ENCODE measurements around the gene GGA3.
A peak's percentile ranks its signal among the peaks of the same experiment; 100 is the strongest.

The GGA3 gene

DNA sequence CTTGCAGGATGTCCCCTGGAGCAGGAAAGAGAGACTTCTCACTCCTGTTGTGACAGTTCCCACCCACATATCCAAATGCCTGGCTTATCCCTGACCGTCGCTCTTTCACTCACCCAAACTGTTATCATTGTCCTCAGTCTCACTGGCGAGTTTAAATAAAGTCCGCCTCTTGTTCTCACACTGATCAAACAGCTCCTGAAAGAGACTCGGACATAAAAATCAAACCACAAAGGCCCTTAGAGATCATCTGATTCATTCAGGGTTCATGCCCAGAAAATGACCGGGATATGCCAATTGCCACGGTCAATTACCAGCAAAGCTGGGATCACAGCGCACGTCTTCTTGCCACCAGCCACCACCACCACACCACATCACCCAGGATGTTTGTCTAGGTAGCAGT lies 19.9 kb downstream of the GGA3 start:
- no peak for TF ChIP-seq EGR1 (IDR thresholded peaks at IDR 0.05)
- TF ChIP-seq CEBPB (IDR thresholded peaks at IDR 0.05), result no peak
- no peak for TF ChIP-seq NFIC (IDR thresholded peaks at IDR 0.05)
- TF ChIP-seq ZBTB7A (IDR thresholded peaks at IDR 0.05; ENCODE audit: low read depth), result no peak
- TF ChIP-seq TAF1 (IDR thresholded peaks at IDR 0.05; ENCODE audit: low read depth), result no peak
- TF ChIP-seq RAD21 (IDR thresholded peaks at IDR 0.05; ENCODE audit: low read depth), result no peak
- no peak for TF ChIP-seq TCF12 (IDR thresholded peaks at IDR 0.05; ENCODE audit: low read depth)
- no peak for TF ChIP-seq FOXM1 (IDR thresholded peaks at IDR 0.05; ENCODE audit: borderline replicate concordance, low read depth)

GRCh38 chr17:75241143-75241430 lies 20.3 kb downstream of the GGA3 start:
- no peak for TF ChIP-seq EGR1 (IDR thresholded peaks at IDR 0.05)
- no peak for TF ChIP-seq TCF12 (IDR thresholded peaks at IDR 0.05; ENCODE audit: low read depth)
- TF ChIP-seq RAD21 (IDR thresholded peaks at IDR 0.05; ENCODE audit: low read depth), result no peak
- TF ChIP-seq, protein P1, sequence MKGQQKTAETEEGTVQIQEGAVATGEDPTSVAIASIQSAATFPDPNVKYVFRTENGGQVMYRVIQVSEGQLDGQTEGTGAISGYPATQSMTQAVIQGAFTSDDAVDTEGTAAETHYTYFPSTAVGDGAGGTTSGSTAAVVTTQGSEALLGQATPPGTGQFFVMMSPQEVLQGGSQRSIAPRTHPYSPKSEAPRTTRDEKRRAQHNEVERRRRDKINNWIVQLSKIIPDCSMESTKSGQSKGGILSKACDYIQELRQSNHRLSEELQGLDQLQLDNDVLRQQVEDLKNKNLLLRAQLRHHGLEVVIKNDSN (IDR thresholded peaks at IDR 0.05), result no peak
- TF ChIP-seq, protein P2, sequence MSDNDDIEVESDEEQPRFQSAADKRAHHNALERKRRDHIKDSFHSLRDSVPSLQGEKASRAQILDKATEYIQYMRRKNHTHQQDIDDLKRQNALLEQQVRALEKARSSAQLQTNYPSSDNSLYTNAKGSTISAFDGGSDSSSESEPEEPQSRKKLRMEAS (IDR thresholded peaks at IDR 0.05), result no peak
- TF ChIP-seq FOXM1 (IDR thresholded peaks at IDR 0.05; ENCODE audit: borderline replicate concordance, low read depth), result no peak
- no peak for TF ChIP-seq CEBPB (IDR thresholded peaks at IDR 0.05)
- no peak for TF ChIP-seq EP300 (IDR thresholded peaks at IDR 0.05; ENCODE audit: borderline replicate concordance)
- no peak for TF ChIP-seq TEAD4 (IDR thresholded peaks at IDR 0.05)
- TF ChIP-seq CREB1 (IDR thresholded peaks at IDR 0.05; ENCODE audit: low read depth), result no peak
- no peak for TF ChIP-seq YY1 (IDR thresholded peaks at IDR 0.05; ENCODE audit: low read depth)
- TF ChIP-seq TAF1 (IDR thresholded peaks at IDR 0.05; ENCODE audit: low read depth), result no peak
- no peak for TF ChIP-seq REST (IDR thresholded peaks at IDR 0.05; ENCODE audit: low read depth)
- TF ChIP-seq ZBTB7A (IDR thresholded peaks at IDR 0.05; ENCODE audit: low read depth), result no peak
- TF ChIP-seq NFIC (IDR thresholded peaks at IDR 0.05), result no peak

- TF ChIP-seq, protein P1 (IDR thresholded peaks at IDR 0.05), result peak; percentile 80
- TF ChIP-seq YY1 (IDR thresholded peaks at IDR 0.05; ENCODE audit: low read depth) (no peak), TCF12 (IDR thresholded peaks at IDR 0.05; ENCODE audit: low read depth) (no peak), TEAD4 (IDR thresholded peaks at IDR 0.05) (0 out of 2 replicates have a peak, but pooled peaks have one; percentile 5), RAD21 (IDR thresholded peaks at IDR 0.05; ENCODE audit: low read depth) (peak; percentile 44; the same call in 1 of the 2 replicates), CEBPB (IDR thresholded peaks at IDR 0.05) (no peak), NFIC (IDR thresholded peaks at IDR 0.05) (no peak)
- TF ChIP-seq, protein P2 (IDR thresholded peaks at IDR 0.05), result no peak
These were observed 20.8 kb downstream of the GGA3 start for GRCh38 chr17:75240394-75241142.

GRCh38 chr17:75239778-75240393 lies 21.5 kb downstream of the GGA3 start:
- TF ChIP-seq YY1 (IDR thresholded peaks at IDR 0.05; ENCODE audit: low read depth) (no peak), NFIC (IDR thresholded peaks at IDR 0.05) (no peak), EP300 (IDR thresholded peaks at IDR 0.05; ENCODE audit: borderline replicate concordance) (no peak), ZBTB7A (IDR thresholded peaks at IDR 0.05; ENCODE audit: low read depth) (no peak), CREB1 (IDR thresholded peaks at IDR 0.05; ENCODE audit: low read depth) (no peak), TEAD4 (IDR thresholded peaks at IDR 0.05) (no peak), TCF12 (IDR thresholded peaks at IDR 0.05; ENCODE audit: low read depth) (no peak), RAD21 (IDR thresholded peaks at IDR 0.05; ENCODE audit: low read depth) (no peak), TAF1 (IDR thresholded peaks at IDR 0.05; ENCODE audit: low read depth) (no peak), FOXM1 (IDR thresholded peaks at IDR 0.05; ENCODE audit: borderline replicate concordance, low read depth) (no peak), CEBPB (IDR thresholded peaks at IDR 0.05) (no peak), REST (IDR thresholded peaks at IDR 0.05; ENCODE audit: low read depth) (no peak), EGR1 (IDR thresholded peaks at IDR 0.05) (no peak)
- TF ChIP-seq, protein P2 (IDR thresholded peaks at IDR 0.05), result no peak
- TF ChIP-seq, protein P1 (IDR thresholded peaks at IDR 0.05), result no peak

- no peak for TF ChIP-seq TEAD4 (IDR thresholded peaks at IDR 0.05)
- TF ChIP-seq YY1 (IDR thresholded peaks at IDR 0.05; ENCODE audit: low read depth), result no peak
- TF ChIP-seq, protein P2 (IDR thresholded peaks at IDR 0.05), result no peak
- TF ChIP-seq ZBTB7A (IDR thresholded peaks at IDR 0.05; ENCODE audit: low read depth), result no peak
- no peak for TF ChIP-seq RAD21 (IDR thresholded peaks at IDR 0.05; ENCODE audit: low read depth)
- no peak for TF ChIP-seq NFIC (IDR thresholded peaks at IDR 0.05)
- TF ChIP-seq FOXM1 (IDR thresholded peaks at IDR 0.05; ENCODE audit: borderline replicate concordance, low read depth), result no peak
- TF ChIP-seq TCF12 (IDR thresholded peaks at IDR 0.05; ENCODE audit: low read depth), result no peak
These were observed 22.2 kb downstream of the GGA3 start for GRCh38 chr17:75239214-75239613.
